Activated T-cell treated with anti-CD3 and anti-CD28 coated beads, Interleukin-2, amount 50 U/mL, for 72 hours (primary cell): Measurements from ENCODE around the gene VOPP1. TPM values are rescaled to one million over a fixed set of nuclear protein-coding genes. Genes with fewer than 3 reads are reported as not detected.

ENCODE experiments used
- ATAC-seq, 2 donors: fragments of 150-1000 bp; cut with Tn5 transposase; replicated peaks in 1 of 2; 2 replicates each; pipeline ENCODE4 v1.10.0; 2021; ENCODE audit warnings: moderate library complexity in 2 of 2, mild to moderate bottlenecking in 1 of 2
- DNase-seq, 2 donors: peaks; one replicate each; pipeline ENCODE4 v3.0.0; 2021 to 2022; ENCODE audit warnings: mixed read lengths in 1 of 2
- H3K27ac Mint-ChIP-seq: one replicate; pipeline ENCODE4 v1.8.0; 2022; ENCODE audit warnings: mild to moderate bottlenecking, moderate library complexity, mixed read lengths
- H3K27me3 Mint-ChIP-seq: one replicate; pipeline ENCODE4 v1.8.0; 2022; ENCODE audit warnings: low read depth, mixed read lengths
- H3K36me3 Mint-ChIP-seq, 2 donors: one replicate each; pipeline ENCODE4 v1.8.0; 2022; ENCODE audit warnings: mixed read lengths in 2 of 2, mild to moderate bottlenecking in 1 of 2; ENCODE audit not compliant: insufficient read depth in 2 of 2
- H3K4me1 Mint-ChIP-seq: one replicate; pipeline ENCODE4 v1.8.0; 2022; ENCODE audit warnings: low read depth, mixed read lengths
- H3K4me3 Mint-ChIP-seq, 2 donors: one replicate each; pipeline ENCODE4 v1.8.0; 2022; ENCODE audit warnings: mild to moderate bottlenecking in 2 of 2, mixed read lengths in 2 of 2, moderate library complexity in 2 of 2
- H3K9me3 Mint-ChIP-seq, 2 donors: one replicate each; pipeline ENCODE4 v1.8.0; 2022; ENCODE audit warnings: mixed read lengths in 2 of 2
- total RNA-seq, 2 donors: library from RNA; stranded (reverse); gene quantifications; one replicate each; pipeline ENCODE4 v1.2.3, GENCODE V29; 2022

Gene VOPP1
- total RNA-seq, 2 donors from 2014 or later: 90.8 to 91.1 TPM

- Mint-ChIP-seq H3K4me3 (no peak overlapping the region), H3K9me3 (no peaks in the 10 kb centered on the region)
- DNase-seq: no peak
Measured at GRCh38 chr7:55441774-55442522, 130.4 kb downstream of the VOPP1 start.

GRCh38 chr7:55441002-55441401 is 131.3 kb downstream of the VOPP1 start:
- Mint-ChIP-seq H3K4me1 (peaks cover 29% of the 10 kb centered on the region), H3K27me3 (no peaks in the 10 kb centered on the region), H3K9me3 (no peaks in the 10 kb centered on the region), H3K36me3 (no peaks in the 10 kb centered on the region), H3K27ac (no peak overlapping the region), H3K4me3 (no peak overlapping the region)
- ATAC-seq: no peak
- no peak for DNase-seq

More at GRCh38 chr7:55441774-55442522, 130.4 kb downstream of the VOPP1 start:
- Mint-ChIP-seq H3K4me1 (peaks cover 25% of the 10 kb centered on the region), H3K27me3 (no peaks in the 10 kb centered on the region), H3K36me3 (peaks cover 0 to under 1% of the 10 kb centered on the region in 2 donors), H3K27ac (no peak overlapping the region)
- ATAC-seq: no peak

DNA sequence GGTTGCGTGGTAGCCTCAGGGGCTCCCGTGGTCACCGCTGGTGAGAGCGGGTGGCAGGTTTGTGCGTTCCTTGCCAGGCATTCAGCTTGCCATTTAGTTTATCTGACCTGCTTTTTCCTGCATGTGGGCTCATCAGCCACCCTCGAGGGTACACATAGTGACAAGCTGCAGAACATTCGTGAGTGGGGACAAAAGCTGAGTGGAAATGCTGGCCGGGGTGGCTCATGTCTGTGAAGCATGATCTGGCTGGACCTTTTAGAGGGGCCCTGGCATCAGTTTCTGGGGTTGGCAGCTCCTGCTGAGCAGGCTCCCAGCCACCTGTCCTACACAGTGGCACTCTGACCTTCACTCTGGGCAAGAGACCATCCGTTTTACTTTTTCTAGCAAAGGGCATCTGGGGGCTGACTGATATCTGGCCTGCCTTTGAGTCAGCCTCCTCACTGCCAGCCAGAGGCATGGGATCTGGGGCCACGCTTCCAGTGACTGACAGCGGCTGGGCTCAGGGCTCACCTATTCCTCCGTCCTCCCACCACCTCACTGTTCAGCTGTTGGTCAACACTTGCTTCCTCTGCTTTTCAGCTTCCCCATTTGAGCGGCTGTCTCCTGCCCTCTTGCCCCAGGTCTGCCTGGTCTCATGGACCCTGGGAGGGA is 132.1 kb downstream of the VOPP1 start:
- peaks cover 29% of the 10 kb centered on the region for H3K4me1 Mint-ChIP-seq
- H3K27ac Mint-ChIP-seq: no peak overlapping the region
- H3K4me3 Mint-ChIP-seq: no peak overlapping the region
- H3K9me3 Mint-ChIP-seq: no peaks in the 10 kb centered on the region
- ATAC-seq (peak in 1 of 2 donors; percentile 12), DNase-seq (no peak)
- H3K27me3 Mint-ChIP-seq: no peaks in the 10 kb centered on the region
- no peaks in the 10 kb centered on the region for H3K36me3 Mint-ChIP-seq

DNA sequence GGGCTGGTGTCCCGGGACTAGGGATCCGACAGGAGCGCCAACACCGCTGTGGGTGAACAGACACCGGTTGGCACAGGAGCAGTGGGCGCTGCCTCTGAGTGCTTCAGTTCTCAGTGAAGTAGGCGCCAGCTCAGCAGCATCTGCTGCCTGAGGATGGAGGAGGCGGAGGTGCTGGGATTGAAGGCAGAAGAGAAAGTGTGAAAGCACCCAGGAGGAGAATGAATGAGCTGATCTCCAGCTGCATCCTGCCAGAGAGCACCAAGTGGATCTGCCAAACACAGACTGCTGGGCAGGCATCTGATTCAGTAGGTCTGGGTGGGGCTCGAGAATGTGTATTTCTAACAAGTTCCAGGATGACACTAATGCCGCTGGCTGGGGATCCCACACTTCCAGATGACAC is 132.7 kb downstream of the VOPP1 start:
- Mint-ChIP-seq H3K4me3 (no peak overlapping the region), H3K27me3 (no peaks in the 10 kb centered on the region), H3K4me1 (peaks cover 29% of the 10 kb centered on the region), H3K27ac (no peak overlapping the region), H3K36me3 (no peaks in the 10 kb centered on the region), H3K9me3 (no peaks in the 10 kb centered on the region)
- DNase-seq (no peak), ATAC-seq (no peak)

DNA sequence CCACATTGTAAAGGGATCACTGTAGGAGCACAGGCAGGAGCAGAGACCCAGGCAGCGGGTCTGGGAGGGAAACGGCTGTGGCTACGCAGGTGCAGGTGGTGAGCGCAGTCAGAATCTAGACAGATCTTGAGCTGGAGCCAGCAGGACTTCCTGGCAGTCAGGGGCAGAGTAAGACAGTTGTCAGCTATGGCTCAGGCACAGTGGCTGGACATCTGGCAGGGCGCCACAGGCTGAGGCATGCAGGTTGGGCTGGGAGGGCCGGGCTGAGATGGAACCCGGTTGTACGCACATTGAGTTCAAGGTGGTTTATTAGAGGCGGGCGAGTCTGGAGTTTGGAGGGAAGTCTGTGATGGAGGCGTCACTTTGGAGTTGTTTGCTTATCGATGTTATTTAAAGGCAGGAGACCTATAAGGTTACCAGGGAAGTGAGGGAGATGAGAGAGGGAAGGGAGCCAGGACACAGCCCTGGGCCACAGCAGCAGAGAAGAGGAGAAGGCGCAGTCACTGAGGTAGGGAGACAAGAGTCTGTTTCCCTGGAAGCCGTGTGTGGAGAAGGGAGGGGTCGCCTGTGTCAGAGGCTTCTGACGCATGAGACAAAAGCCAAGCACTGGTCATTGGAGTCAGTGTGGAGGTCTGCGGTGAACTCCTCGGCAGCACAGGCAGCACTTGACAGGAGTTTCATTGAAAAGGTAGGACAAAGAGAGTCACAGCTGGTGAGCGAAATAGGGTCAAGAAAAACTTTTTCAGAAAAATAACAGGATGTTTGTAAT is 133.4 kb downstream of the VOPP1 start:
- DNase-seq: no peak
- no peaks in the 10 kb centered on the region for H3K36me3 Mint-ChIP-seq
- H3K27ac Mint-ChIP-seq: no peak overlapping the region
- peak in 1 of 2 donors; percentile 32 for ATAC-seq
- H3K4me1 Mint-ChIP-seq: peaks cover 29% of the 10 kb centered on the region
- no peak overlapping the region for H3K4me3 Mint-ChIP-seq
- H3K27me3 Mint-ChIP-seq: no peaks in the 10 kb centered on the region
- no peaks in the 10 kb centered on the region for H3K9me3 Mint-ChIP-seq

GRCh38 chr7:55438085-55438756 is 134.1 kb downstream of the VOPP1 start:
- DNase-seq: no peak
- peak overlapping the region; percentile 36 for H3K27ac Mint-ChIP-seq
- H3K4me3 Mint-ChIP-seq: no peak overlapping the region
- no peaks in the 10 kb centered on the region for H3K36me3 Mint-ChIP-seq
- no peaks in the 10 kb centered on the region for H3K9me3 Mint-ChIP-seq
- peaks cover 35% of the 10 kb centered on the region for H3K4me1 Mint-ChIP-seq
- peak in 1 of 2 donors; percentile 5 for ATAC-seq
- H3K27me3 Mint-ChIP-seq: no peaks in the 10 kb centered on the region

DNA sequence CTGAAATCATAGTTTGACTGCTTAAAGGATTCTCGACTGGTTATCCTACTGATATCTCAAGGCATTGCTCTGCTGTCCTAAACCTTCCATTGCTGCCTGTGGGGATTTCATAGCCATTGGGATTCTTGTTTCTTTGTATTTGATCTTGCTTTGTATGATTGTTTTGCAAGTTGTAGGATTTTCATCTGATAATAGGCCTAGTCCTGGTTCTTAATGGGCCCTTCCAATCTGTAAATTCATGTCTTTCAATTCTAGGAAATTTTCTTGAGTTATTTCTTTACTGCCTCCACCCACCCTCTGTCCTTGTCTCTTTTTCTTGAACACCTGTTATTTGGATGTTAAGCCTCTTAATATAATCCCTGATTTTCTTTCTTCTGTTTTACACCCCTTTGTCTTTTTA is 134.9 kb downstream of the VOPP1 start:
- H3K27me3 Mint-ChIP-seq: no peaks in the 10 kb centered on the region
- H3K36me3 Mint-ChIP-seq: no peaks in the 10 kb centered on the region
- H3K4me3 Mint-ChIP-seq: no peak overlapping the region
- peaks cover 41% of the 10 kb centered on the region for H3K4me1 Mint-ChIP-seq
- ATAC-seq: no peak
- H3K9me3 Mint-ChIP-seq: no peaks in the 10 kb centered on the region
- H3K27ac Mint-ChIP-seq: no peak overlapping the region
- no peak for DNase-seq

- Mint-ChIP-seq H3K9me3 (no peaks in the 10 kb centered on the region), H3K36me3 (no peaks in the 10 kb centered on the region), H3K4me3 (no peak overlapping the region), H3K4me1 (peaks cover 41% of the 10 kb centered on the region), H3K27ac (no peak overlapping the region), H3K27me3 (no peaks in the 10 kb centered on the region)
- ATAC-seq (no peak), DNase-seq (no peak)
Measured at GRCh38 chr7:55436457-55436856, 135.8 kb downstream of the VOPP1 start.

DNA sequence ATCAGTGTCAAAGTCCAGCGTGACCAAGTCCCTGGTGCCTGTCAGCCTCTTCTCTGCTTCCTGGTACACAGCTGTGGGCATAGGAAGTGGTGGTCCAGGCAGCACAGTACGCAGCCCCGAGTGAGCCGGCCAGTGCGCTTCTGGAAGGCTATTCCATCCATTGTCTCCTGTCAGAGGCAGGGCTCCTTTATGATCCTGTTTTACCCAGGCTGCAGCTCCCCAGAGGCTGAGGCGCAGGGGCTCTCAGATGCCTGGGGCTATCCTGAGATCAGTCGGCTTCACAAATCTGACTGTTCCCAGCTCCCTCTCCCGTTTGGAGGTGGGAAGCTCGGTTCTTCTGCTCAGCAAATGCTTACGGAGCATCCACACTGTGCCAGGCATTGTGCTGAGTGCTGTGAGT is 136.8 kb downstream of the VOPP1 start:
- H3K4me1 Mint-ChIP-seq: peaks cover 41% of the 10 kb centered on the region

DNA sequence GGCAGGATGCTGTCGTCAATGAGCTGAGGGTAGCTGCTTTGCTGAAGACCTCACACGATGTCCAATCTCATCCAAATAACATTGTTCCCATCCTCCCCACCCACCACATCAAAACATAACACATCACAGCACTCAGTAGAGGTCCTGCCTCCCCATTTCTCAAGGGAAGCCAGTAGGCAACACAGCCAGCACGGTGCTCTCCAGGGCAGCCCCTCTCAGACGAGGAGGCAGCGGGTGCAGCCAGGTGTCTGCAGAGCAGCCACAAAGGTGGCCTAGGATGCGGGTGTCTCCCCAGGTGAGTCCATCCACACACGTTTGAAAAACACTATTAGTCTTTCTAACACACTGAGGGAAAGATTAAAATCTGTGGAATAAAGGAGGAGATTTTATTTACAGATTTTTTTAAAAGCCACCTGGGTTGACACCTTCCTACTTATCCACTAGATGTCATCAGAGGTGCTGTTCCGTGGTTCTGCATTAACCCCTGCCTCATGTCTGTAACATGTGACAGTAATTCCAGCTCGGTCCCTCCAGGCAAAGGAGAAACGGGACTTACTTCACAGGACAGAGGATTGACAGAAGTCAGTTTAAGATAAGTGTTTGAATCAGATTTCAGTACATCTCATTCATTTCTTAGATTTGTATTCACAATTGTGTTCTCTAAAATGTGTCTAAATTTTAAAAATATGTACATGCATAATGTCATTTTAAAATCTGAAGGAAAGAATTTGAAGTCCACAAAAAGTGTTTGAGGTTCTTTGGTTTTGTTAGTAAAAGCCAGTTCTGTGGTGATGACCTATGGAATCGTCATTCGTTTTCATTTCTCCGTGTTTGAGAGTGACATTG is 139.1 kb downstream of the VOPP1 start:
- DNase-seq (peak; percentile 10 to 22), ATAC-seq (peak; percentile 54 to 67)
- Mint-ChIP-seq H3K27me3 (no peaks in the 10 kb centered on the region), H3K36me3 (no peaks in the 10 kb centered on the region), H3K4me1 (peaks cover 24% of the 10 kb centered on the region), H3K9me3 (no peaks in the 10 kb centered on the region), H3K4me3 (no peak overlapping the region), H3K27ac (no peak overlapping the region)

More for the DNA sequence above, 136.8 kb downstream of the VOPP1 start:
- Mint-ChIP-seq H3K4me3 (no peak overlapping the region), H3K36me3 (no peaks in the 10 kb centered on the region), H3K27me3 (no peaks in the 10 kb centered on the region), H3K9me3 (no peaks in the 10 kb centered on the region), H3K27ac (no peak overlapping the region)
- ATAC-seq (no peak), DNase-seq (no peak)

DNA sequence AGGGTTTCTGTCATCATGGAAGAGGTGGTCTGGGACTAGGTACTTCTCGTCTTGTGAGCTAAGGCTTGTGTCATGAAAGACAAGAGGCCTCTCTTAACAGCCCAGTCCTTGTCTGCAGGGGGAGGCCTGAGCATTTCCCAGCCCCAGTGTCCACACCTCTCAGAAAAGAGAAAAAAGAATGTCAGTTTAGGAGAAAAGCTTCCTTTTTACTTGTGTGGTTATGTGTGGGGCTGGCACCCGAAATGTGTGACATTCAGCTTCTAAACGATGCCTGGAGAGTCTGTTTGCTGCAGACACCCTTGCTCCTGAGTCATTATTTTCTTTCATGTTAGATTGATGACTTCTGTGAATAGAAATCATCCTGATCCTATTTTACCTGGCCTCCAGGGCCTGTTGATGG is 139.8 kb downstream of the VOPP1 start:
- Mint-ChIP-seq H3K4me3 (no peak overlapping the region), H3K4me1 (peaks cover 25% of the 10 kb centered on the region), H3K9me3 (no peaks in the 10 kb centered on the region), H3K36me3 (no peaks in the 10 kb centered on the region), H3K27me3 (no peaks in the 10 kb centered on the region), H3K27ac (no peak overlapping the region)
- no peak for ATAC-seq
- no peak for DNase-seq

- H3K4me1 Mint-ChIP-seq: peaks cover 28% of the 10 kb centered on the region
- no peak overlapping the region for H3K27ac Mint-ChIP-seq
- no peak for DNase-seq
- no peaks in the 10 kb centered on the region for H3K36me3 Mint-ChIP-seq
- no peaks in the 10 kb centered on the region for H3K9me3 Mint-ChIP-seq
- ATAC-seq: no peak
- H3K4me3 Mint-ChIP-seq: no peak overlapping the region
- no peaks in the 10 kb centered on the region for H3K27me3 Mint-ChIP-seq
Measured at GRCh38 chr7:55431898-55432297, 140.4 kb downstream of the VOPP1 start.
